Stimulated activated CD4-positive, alpha-beta T cell treated with anti-CD3 and anti-CD28 coated beads, Interleukin-4, amount 100 ng/mL, for 48 hours (primary cell): ENCODE data around the gene PTPRCAP.
"Not testable (repeated sequence)": the region's sequence is repeated elsewhere in the genome, so short reads cannot be mapped to it uniquely, and the experiment has no call there.

ENCODE experiments used
- DNase-seq, 2 donors: peaks; one replicate each; pipeline ENCODE4 v3.0.0-alpha.2; 2020; ENCODE audit warnings: low read depth in 2 of 2

The PTPRCAP gene

DNA sequence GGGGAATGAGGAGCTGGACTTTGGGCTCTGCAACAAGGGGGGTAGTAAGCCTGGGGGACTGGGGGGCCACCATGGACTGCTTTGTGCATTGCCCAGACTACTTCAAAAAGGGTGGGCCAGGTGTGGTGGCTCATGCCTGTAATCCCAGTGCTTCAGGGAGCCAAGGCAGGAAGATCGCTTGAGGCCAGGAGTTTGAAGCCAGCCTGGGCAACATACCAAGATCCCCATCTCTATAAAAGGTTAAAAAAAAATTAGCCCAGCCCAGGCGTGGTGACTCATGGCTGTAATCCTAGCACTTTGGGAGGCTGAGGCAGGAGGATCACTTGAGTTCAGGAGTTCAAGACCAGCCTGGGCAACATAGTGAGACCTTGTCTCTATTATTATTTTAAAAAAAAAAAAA, 28.0 kb upstream of the PTPRCAP start:
- not testable (repeated sequence) for DNase-seq

DNA sequence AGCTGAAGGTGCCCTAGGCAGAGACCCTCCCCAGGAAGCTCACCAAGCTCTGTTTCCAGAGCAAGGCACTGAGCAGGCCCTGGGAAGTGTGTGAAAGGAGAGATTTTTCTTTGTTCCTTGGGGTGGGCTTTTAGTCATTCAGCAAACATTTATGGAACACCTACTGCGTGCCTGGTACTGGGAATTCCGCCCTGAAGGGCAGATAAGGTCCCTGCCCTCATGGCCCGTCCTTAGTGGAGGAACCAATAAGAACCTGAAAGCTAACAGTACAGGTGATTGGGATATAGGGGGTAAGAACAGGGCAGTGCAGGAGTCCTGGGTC, 27.7 kb upstream of the PTPRCAP start:
- DNase-seq = no peak

DNA sequence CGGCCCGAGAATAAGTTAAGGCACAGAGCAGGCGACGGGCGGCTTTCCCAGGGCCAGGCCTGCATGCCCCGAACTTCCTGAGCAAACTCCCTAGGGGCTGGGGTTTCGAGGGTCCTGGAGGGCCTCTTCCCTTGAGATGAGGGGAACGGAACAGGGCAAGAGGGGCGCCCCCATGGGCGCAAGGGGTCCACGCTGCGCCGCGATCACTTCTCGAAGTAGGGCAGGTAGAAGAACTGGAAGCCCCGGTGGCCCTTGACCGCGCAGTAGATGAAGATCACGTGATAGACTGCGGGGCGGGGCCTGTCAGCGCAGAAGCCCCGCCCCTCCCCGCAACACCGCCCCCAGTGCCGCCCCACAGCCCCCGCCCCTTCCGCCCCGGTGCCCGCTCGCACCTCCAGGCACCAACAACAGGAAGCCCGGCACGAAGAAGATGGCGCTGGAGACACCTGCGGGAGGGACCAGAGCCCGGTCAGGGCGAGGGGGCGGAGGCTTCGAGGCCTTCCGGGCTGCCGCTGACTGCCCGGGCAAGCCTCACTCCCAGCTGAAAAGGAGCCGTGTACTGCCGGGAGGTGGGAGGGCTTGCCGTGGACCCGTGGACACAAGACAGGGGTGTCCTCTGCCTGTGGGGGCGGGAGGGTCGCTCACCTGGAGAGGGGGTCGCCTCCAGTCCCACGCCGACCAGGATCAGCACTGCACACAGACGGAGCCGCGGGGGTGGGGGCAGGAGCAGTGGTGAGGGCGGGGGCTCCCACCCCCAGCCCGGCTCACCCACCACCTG, 27.1 kb upstream of the PTPRCAP start:
- DNase-seq = peak; percentile 88 to 92

DNA sequence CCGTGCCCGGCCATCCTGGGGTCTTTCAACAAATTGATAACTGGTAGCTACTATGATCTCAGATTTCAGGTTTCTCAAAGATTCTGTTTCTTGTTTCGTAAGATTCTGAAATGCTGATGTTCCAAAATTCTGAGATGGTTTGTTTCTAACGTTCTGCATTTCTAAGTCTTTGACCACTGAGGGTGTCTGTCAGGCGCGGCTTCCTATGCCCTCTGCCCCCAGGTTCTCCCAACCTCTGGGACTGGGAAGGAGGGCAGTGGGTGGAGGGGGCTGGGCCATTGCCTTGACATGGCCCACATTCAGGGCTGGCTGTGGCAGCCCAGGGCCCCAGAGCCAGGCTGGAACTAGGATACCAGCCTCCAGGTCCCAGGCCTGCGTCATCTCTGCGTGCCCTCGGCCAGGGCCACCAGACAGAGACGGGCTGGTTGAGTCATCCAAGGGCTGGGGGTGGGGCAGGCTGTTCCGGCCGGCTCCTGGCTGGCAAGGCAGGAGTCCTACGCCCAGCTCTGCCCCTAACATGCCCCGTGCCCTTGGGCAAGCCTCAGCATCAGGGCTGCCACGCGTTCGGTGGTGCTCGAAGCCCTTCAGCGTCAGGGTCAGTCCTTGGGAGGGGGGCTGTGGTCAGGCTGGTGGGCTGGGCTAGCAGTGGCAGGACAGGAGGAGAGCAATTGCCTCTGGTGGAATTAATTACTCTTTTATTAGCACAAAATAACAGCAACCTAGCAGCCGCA, 26.4 kb upstream of the PTPRCAP start:
- DNase-seq = no peak

DNA sequence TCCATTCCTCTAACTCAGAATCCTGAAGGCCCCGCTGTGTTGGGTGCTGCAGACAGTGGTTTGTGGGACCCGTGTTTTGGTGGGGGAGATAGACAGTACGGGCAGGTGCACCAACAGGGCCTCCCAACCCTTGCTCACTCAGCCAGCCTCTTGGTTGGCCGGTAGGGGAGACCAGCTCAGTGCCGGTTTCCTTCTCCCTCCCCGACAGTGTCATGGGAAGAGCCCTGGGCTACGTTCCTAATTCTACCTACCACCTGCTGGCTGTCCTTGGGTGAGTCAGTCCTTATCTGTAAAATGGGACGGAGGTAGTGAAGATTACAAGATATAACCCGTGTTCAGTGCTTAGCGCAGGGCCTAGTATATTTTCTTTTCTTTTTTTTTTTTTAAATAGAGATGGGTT, 25.7 kb upstream of the PTPRCAP start:
- DNase-seq = no peak

DNA sequence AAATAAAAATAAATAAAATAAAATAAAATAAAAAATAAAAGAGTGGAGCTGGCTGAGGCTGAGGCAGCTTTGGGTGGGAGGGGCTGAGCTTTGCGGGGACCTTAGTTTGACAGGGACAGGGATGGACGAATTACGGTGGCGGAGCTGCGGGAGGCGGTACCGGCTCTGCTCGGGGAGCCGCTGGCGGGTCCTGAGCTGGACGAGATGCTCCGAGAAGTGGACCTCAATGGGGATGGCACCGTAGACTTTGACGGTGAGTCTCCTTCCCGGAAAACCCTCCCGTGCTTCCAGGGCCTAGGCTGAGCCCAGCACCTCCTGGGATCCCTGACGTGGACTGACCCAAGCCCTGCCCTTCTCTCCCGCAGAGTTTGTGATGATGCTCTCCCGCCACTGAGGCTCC, 20.8 kb upstream of the PTPRCAP start:
- DNase-seq = no peak

DNA sequence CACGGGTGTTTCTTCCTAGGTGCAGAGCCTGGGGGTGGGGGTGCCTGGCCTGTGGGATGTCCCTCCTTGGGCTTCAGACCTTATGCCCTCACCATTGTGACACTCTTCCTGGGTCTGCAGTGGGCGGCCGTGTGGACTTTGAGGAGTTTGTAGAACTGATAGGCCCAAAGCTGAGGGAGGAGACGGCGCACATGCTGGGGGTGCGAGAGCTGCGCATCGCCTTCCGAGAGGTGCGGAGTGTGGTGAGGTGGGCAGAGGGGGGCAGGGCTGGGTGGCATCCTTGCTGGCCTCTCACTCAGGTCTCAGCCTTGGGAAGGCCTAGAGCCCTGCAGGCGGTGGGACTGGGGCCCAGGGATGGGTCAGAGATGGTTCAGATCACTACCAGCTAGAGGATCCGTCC, 20.0 kb upstream of the PTPRCAP start:
- no peak for DNase-seq

DNA sequence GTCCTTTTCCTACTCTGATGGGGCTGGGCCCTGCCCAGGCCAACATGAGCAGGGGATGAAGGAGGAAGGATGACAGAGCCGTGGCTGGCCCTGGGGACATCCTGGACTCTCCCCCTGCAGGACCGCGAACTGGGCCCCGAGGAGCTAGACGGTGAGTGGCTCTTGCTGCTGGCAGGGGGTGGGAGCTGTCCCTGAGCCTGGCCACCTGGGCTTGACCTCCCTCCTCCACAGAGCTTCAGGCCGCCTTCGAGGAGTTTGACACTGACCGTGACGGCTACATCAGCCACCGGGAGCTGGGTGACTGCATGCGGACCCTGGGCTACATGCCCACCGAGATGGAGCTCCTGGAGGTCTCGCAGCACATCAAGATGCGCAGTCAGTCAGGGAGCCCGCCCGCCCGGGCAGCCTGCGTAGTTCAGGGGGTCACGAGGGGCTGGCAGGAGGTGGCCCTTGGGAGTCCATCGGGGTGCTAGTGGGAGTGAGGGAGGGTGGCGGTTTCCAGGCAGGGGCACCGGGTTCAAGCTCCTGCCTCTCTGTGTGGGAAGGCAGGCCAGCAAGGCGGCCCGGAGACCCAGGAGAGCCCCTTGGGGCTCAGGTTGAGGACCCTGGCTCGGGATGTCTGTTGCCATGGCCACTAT, 18.7 kb upstream of the PTPRCAP start:
- DNase-seq = no peak

DNA sequence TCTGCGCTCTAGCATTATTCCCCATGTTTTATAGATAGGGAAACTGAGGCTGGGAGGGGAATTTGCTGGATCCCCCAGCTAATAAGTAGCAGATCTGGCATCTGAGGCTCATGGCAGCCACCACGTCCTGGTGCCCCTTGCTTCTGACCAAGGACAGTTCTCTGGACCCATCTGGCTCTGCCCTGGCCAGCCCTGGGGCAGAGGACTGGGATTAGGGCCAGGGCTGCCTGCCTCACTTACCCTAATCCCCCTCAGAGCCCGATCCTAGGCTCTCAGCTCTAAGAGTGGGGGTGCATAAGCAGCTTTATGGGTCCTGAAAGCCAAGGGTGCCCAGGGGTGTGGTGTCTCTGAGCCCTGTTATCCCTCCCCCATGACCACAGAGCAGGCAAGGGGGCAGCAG, 17.6 kb upstream of the PTPRCAP start, which contains the start of gene CABP4:
CABP4 (plus strand) TSS at position 301 of the 400 bp plus-strand sequence; CDS start at position 371, 70 bp downstream.
- DNase-seq = no peak

DNA sequence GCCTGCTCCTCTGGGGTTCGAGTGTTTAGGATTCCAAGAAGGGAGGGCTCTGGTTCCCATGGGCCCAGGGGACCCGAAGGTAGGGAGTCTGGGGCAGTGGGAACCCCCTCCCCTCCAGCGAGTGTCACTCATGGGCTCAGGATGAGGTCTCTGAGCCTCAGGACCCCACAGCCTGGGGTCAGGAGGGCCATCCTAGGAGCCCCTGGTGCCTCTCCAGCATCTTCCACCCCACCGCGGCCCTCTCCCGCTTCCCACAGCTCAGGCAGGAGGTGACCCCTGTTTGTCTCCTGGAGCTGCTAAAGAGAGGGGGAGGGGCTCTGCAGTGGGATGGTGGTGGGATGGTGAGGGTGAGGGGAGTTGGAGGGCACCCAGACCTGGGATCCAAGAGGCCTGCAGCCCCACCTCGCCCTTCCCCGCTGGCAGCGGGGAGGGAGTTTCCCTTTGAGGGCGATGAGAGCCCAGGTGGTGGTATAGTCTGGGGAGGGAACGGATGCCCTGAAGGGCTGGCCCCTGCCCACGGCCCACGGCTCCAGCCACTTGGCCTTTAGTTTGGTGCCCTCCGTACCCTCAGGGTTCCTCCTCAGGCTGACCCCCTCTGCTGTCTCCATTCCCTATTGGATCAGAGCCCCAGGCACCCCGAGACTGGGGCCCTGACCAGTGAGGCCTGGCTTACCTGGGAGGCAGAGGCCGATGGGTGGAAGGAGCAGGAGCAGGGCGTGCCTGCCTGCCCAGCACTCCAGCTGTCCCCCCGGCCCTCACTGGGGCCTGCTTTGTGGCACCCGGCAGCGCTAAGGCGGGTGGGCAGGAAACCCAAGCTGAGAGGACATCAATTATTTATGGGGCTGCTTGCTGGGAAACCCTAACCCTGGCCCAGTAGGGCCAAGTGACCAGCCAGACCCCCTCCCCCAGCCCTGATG, 16.6 kb upstream of the PTPRCAP start:
- DNase-seq = no peak

DNA sequence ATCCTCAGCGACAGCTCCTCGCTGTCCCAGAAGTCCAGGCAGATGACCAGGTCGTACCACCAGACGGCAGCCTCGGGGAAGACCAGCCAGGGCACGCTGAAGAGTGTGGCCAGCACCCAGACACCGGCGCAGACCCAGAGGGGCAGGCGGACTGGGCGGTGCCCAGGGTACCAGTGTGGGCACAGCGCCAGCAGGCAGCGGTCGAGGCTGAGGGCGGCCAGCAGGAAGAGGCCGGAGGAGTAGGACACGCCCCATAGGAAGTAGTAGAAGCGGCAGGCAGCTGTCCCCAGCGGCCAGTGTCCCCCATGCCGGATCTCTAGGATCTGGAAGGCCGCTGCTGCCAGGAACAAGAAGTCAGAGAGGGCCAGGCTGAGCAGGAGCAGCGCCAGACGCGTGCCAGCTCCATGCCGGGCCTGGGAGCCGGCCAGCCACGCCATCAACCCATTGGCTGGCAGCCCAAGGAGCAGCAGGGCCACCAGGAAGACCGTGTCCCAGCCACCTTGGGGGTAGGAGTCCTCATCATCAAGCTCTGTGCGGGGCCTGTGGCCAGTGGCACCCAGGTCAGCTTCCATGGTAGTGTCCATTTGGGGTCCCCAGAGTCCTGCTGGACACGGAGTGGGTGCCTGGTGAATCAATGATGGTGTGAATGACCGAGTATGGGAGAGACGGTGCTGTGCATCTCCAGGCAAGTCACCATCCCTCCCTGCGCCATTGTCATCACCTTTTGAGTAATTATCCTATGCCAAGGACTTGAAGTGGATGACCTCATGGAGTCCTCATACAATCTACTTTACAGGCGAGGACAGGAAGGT, 14.9 kb upstream of the PTPRCAP start, which contains the start of gene GPR152:
GPR152 (minus strand) TSS at position 589 of the 812 bp plus-strand sequence; CDS start at position 584, 5 bp downstream.
- DNase-seq = no peak

DNA sequence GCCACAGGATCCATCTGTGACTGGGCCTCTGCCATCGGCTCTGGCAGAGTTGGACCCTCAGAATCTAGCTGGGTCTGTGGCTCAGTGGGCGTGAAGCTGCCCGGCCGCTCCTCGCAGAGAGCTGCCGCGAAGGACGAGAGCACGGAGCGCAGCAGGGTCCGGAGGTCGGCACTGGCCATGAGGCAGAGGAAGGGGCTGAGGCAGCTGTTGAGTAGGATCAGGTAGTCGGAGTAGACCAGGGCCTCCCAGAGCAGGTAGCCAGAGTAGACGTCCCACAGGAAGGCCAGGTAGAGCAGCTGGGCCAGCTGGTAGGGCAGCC, 14.1 kb upstream of the PTPRCAP start:
- no peak for DNase-seq

DNA sequence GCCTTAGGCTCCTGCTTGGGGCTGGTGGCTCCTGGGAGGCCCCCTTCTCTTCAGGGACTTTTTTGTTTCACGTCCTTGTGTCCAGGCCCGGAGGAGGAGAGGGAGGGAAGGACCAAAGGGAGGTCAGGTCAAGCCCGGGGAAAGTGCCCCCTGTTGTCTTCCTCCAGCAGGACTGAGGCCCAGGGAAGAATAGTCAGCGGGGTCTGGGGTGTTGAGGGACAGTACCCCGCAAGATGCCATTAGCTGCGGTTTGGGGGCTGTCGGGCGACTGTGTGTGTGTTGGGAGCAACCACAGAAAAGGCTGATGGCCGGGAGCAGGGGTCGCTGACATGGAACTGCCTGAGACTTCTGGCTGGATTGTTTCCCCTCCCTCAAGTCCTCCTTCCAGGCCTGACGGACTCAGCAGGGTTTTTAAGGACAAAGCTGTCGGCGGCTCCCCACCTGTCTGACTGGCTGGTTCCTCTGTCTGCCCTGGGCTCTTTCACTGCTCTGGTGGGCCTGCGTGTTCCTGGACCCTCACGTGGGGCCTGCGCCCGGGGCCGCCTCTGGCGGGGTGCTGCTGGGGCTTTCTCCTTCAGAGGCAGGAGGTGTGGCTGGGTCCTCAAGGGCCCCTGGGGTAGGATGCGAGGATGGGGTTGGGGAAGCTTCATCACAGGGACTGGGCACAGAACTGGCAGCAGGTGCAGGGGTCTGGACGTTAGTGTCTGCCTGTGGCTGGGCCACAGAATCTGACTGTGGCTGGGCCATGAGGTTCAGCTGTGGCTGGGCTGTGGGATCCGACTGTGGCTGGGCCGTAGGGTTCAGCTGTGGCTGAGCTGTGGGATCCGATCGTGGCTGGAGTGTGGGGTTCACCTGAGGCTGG, 13.5 kb upstream of the PTPRCAP start:
- DNase-seq = no peak

DNA sequence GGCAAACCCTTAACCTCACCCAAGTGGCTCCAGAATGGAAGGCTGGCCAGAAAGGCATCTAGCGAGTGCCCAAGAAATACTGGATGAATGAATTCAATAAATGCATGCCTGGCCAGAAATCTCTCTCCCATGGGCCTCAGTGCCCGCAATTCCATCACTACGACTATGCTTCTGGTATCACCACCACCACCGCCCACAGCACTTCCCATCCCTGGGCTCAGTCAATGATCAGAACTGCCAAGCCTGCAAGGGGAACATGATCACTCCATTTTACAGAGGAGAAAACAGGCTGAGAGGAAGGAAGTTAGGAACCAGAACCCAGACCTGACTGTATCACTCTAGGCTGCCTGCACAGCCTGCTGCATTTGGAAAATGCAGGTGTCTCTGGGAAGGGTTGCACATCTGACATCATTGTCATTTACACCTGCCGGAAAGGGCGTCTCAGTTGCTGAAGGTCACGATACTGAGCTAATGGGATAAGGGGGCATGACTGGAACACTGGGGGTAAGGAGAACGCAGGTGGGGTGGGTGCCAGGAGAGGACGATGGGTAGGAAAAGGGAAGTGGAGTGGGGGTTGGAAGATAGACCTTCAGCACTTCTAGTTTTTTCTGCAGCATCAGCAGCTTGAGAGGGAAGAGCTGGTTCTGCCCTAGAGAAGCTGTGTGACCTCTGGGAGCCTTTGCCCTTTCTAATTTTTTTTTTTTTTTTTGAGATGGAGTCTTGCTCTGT, 11.8 kb upstream of the PTPRCAP start:
- no peak for DNase-seq

DNA sequence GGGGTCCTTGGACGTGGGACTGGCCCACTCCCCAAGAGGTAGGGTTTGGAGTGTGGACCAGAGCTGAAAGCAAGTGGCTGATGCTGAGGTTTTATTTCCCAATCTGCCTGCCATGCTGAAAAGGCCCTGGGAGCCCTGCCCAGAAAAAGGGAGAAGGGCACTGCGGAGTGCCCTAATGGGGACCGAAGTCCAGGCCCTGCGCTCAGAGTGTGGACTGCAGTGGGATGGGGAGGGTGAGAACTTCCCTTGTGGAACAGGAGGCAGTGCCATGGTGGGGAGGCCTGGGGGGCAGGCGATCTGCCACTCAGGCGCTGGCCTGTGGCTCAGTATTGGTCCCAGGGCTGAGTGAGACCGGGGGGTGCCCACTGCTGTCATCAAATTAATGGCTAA, 10.7 kb upstream of the PTPRCAP start:
- DNase-seq = no peak

DNA sequence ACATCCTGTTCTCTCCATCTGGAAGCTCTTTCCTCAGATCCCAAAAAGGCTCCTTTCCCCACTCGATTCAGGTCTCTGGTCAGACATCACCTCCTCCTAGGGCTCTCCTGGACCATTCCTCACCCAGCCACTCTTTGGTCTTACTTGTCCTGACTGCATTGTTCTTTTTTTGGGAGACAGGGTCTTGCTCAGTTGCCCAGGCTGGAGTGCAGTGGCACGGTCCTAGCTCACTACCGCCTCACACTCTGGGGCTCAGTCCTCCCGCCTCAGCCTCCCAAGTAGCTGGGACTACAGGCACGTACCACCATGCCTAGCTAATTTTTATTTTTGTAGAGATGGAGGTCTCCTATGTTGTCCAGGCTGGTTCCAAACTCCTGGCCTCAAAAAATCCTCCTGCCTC, 8.0 kb upstream of the PTPRCAP start:
- DNase-seq = no peak

DNA sequence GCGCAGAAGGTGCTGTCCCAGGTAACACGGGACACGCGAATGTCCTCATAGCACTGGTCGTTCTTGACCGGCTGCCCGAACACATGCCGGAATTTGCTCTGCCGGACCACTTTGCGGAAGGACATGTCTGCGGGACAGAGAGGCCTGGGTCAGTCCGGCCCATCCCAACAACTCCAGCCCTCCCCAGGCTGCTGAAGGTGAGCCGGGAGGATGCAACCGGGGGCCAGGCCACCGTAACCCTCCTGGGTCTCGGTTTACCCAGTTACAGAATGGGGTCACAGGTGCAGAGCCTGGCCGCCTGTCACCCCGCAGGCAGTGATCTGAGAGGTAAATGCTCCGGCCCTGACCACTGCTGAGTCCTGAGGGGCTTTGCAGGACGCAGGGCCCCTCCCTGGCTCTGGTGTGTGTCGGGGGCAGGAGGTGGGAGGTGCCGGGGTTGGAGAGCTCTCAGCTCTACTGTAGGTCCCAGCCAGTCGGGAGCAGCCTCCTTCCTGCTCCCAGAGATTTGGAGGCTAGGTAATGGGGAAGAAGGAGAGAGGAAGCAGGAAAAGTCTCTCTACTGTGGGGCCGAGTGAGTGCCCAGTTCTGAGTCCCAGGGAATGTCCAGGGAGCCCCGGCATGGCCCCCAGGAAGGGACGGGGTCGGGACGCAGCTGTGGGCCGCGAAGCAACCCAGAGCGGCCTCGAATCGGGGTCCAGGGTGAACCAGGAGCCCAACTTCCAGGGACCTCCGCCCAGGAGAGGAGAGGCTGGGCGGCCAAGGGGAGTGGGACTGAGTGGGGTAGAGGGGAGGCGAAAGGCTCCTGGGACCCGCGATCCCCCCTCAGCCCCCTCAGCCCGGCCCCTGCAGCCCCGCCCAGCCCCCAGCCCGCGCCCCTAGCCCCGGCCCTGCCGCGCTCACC, 5.3 kb upstream of the PTPRCAP start:
- DNase-seq = no peak

DNA sequence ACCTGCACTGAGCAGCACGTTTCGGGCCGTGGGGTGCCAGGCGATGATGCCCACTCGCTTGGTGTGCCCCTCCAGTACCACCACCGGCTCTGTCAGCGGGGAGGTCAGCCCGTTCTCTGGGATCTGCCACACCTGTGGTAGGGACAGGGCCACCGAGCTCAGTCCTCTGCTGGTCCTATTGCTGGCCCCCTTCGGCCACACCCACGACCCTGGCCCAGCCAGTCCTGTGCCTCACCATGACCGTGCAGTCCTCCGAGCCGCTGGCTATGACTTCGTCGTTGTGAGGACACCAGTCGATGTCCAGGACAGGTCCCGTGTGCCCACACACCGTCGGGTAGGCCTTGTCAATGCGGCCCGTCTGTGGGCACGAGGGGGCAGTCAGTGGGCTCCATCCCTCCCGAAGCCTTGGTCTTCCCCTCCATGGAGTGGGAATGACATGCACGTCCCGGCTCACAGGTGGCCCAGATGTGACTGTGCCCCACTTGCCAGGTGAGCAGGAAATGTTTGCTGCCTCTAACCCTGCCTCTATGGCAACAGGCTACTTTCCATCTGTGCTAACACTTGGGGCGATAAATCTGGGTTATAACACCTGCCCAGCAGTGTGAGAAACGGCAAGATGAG, 4.4 kb upstream of the PTPRCAP start:
- no peak for DNase-seq
